Suprapubic skin (tissue), 4 donors: ENCODE data around the gene UQCR11. TPM values are rescaled to one million over a fixed set of nuclear protein-coding genes. Genes with fewer than 3 reads are reported as not detected.

Experiments
- DNase-seq, 2 donors: peaks; one replicate each; pipeline ENCODE4 v3.0.0-alpha.2; 2019; ENCODE audit warnings: low spot score in 2 of 2
- H3K27ac ChIP-seq: fragments of 200-600 bp; sonication (generic); one replicate; pipeline ENCODE4 v1.5.1; 2019
- H3K27me3 ChIP-seq: fragments of 200-600 bp; sonication (generic); one replicate; pipeline ENCODE4 v1.5.1; 2019
- H3K36me3 ChIP-seq: fragments of 200-600 bp; sonication (generic); one replicate; pipeline ENCODE4 v1.5.1; 2019
- H3K4me1 ChIP-seq: fragments of 200-600 bp; sonication (generic); one replicate; pipeline ENCODE4 v1.5.1; 2019
- H3K4me3 ChIP-seq: fragments of 200-600 bp; sonication (generic); one replicate; pipeline ENCODE4 v1.5.1; 2019; ENCODE audit warnings: mild to moderate bottlenecking
- H3K9me3 ChIP-seq: fragments of 200-600 bp; sonication (generic); one replicate; pipeline ENCODE4 v1.5.1; 2019
- EP300 ChIP-seq: sonication (generic); formaldehyde crosslinking; IDR thresholded peaks from one replicate; pipeline ENCODE4 v1.6.1; 2017; ENCODE audit warnings: antibody characterized with exemption
- POLR2A ChIP-seq, 2 donors: fragments of 450-650 bp; IDR thresholded peaks; one replicate each; pipeline ENCODE4 v1.6.1; 2017; ENCODE audit warnings: antibody characterized with exemption in 2 of 2, mild to moderate bottlenecking in 2 of 2, moderate library complexity in 2 of 2
- POLR2AphosphoS5 ChIP-seq, 3 donors: sonication (generic); formaldehyde crosslinking; IDR thresholded peaks; one replicate each; pipeline ENCODE4 v1.6.1; 2017; ENCODE audit warnings: antibody characterized with exemption in 3 of 3
- WGBS: methylation state at CpG from one replicate; pipeline ENCODE4 v1.1.5; 2018; 5-methylcytosine and 5-hydroxymethylcytosine counted together
- total RNA-seq, 4 donors: library from RNA; depleted of rRNA; stranded (reverse); fragments of >200 nt; gene quantifications; one replicate each; pipeline ENCODE4 v1.1.0, GENCODE V29; 2016
- TF ChIP-seq, protein P1 (sequence below), 2 donors: fragments of 200-600 bp in 1 of 2; fragments of 450-650 bp in 1 of 2; sonication (generic) in 1 of 2; IDR thresholded peaks; one replicate each; pipeline ENCODE4 v1.5.1; 2016 to 2019; ENCODE audit warnings: antibody characterized with exemption in 2 of 2, mild to moderate bottlenecking in 1 of 2, moderate library complexity in 1 of 2

The UQCR11 gene
- total RNA-seq, 4 donors from 2014 or later, result 33.4 to 73.1 (median 59.4) TPM

DNA sequence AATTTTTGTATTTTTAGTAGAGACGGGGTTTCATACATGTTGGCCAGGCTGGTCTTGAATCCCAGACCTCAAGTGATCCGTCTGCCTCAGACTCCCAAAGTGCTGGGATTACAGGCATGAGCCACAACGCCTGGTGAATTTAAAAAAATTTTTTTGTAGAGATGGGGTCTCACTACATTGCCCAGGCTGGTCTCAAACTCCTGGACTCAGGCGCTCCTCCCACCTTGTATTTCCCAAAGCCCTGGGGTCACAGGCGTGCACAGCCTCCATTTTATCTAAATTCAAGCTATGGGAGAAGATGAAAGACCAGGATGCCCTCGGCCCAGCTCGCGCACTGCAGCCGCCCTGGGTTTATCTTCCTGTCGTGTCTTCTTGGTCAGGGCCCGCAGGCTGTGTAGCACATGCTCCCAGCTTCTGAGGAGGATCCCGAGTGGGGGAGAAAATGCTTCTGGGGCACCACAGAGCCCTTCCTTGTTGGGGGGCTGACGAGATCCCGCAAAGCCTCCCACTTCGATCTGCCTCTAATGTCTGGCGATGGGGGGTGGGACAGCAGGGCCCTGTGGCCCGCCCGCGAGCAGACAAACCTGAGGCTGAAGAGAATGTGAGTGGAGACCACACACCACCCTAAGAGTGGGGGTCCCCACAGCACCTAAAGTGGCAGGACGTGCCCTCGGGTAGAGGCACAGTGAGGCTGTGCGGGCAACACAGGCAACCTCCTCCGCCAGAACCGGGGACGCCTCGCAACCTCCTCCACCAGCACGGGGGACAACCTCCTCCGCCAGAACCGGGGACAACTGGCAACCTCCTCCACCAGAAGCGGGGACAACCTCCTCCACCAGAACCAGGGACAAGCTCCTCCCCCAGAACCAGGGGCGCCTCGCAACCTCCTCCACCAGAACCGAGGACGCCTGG is 31.3 kb upstream of the UQCR11 start:
- Histone ChIP-seq H3K4me3 (no peak overlapping the region), H3K36me3 (peaks cover 66% of the 10 kb centered on the region), H3K4me1 (peaks cover 5% of the 10 kb centered on the region), H3K27ac (no peak overlapping the region), H3K9me3 (no peaks in the 10 kb centered on the region), H3K27me3 (no peaks in the 10 kb centered on the region)
- WGBS, result 95% methylated on average over 27 of the region's 34 CpGs
- no peak for DNase-seq
- TF ChIP-seq EP300 (no peak), POLR2AphosphoS5 (IDR thresholded peaks at IDR 0.05) (no peak), POLR2A (IDR thresholded peaks at IDR 0.05) (no peak)
- TF ChIP-seq, protein P1, sequence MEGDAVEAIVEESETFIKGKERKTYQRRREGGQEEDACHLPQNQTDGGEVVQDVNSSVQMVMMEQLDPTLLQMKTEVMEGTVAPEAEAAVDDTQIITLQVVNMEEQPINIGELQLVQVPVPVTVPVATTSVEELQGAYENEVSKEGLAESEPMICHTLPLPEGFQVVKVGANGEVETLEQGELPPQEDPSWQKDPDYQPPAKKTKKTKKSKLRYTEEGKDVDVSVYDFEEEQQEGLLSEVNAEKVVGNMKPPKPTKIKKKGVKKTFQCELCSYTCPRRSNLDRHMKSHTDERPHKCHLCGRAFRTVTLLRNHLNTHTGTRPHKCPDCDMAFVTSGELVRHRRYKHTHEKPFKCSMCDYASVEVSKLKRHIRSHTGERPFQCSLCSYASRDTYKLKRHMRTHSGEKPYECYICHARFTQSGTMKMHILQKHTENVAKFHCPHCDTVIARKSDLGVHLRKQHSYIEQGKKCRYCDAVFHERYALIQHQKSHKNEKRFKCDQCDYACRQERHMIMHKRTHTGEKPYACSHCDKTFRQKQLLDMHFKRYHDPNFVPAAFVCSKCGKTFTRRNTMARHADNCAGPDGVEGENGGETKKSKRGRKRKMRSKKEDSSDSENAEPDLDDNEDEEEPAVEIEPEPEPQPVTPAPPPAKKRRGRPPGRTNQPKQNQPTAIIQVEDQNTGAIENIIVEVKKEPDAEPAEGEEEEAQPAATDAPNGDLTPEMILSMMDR (IDR thresholded peaks at IDR 0.05), result no peak

DNA sequence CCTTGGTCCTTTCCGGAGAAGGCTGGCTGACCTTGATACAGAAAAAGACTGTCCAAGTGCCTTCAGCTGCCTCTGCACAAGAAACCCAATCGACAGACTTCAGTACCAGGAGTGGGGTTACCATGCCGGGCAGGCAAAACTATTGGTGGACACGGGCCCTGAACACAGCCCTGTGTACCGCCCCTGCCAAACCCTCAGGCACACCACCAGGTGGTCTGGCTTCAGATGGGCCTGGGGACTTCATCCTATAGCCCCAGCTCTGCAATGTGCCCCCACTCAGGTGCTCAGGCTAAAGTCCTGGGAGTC is 29.6 kb upstream of the UQCR11 start:
- H3K36me3 ChIP-seq, result peaks cover 70% of the 10 kb centered on the region
- TF ChIP-seq, protein P1 (IDR thresholded peaks at IDR 0.05), result no peak
- TF ChIP-seq POLR2A (IDR thresholded peaks at IDR 0.05) (no peak), POLR2AphosphoS5 (IDR thresholded peaks at IDR 0.05) (no peak), EP300 (no peak)
- H3K4me1 ChIP-seq, result peaks cover 5% of the 10 kb centered on the region
- H3K4me3 ChIP-seq, result no peak overlapping the region
- 100% methylated on average over 4 of the region's 5 CpGs for WGBS
- H3K27ac ChIP-seq, result no peak overlapping the region
- no peak for DNase-seq
- no peaks in the 10 kb centered on the region for H3K27me3 ChIP-seq
- H3K9me3 ChIP-seq, result no peaks in the 10 kb centered on the region

DNA sequence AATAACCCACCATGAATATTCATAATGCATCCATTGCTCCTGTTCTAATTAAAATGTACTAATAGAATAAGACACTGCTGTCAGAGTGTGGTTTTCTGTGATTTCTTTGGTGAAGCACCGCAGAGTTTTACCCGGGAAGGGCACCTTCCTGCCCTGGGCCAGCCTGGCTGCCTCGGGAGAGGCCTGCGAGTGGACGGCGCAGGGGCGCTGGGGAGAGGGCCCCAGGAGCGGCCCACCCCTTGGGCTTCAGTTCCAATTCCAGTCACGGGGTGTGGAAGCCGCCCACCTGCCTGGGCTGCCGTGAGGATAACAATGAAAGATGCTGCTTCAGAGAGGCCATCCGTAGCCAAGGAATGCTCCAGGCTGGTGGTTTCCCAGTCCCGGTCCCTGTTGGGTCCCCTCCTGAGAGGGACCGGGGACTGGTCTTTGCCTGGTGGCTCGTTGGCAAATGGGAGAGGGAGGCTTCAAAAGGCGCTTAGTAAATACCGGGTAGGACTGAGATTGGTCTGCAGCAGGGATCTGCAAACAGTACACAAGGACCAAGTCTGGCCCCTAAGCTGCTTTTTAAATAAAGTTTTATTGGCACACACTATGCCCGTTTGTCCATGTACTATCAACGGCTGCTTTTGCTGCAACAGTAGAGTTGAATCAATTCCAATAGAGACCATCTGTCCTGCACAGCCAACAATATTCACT is 29.1 kb upstream of the UQCR11 start:
- 89% methylated on average over 17 of the region's 19 CpGs for WGBS
- H3K27me3 ChIP-seq, result no peaks in the 10 kb centered on the region
- no peak for DNase-seq
- H3K27ac ChIP-seq, result no peak overlapping the region
- no peak overlapping the region for H3K4me3 ChIP-seq
- TF ChIP-seq POLR2AphosphoS5 (IDR thresholded peaks at IDR 0.05) (no peak), POLR2A (IDR thresholded peaks at IDR 0.05) (no peak), EP300 (no peak)
- TF ChIP-seq, protein P1 (IDR thresholded peaks at IDR 0.05), result no peak
- H3K36me3 ChIP-seq, result peaks cover 70% of the 10 kb centered on the region
- no peaks in the 10 kb centered on the region for H3K9me3 ChIP-seq
- H3K4me1 ChIP-seq, result peaks cover 5% of the 10 kb centered on the region

DNA sequence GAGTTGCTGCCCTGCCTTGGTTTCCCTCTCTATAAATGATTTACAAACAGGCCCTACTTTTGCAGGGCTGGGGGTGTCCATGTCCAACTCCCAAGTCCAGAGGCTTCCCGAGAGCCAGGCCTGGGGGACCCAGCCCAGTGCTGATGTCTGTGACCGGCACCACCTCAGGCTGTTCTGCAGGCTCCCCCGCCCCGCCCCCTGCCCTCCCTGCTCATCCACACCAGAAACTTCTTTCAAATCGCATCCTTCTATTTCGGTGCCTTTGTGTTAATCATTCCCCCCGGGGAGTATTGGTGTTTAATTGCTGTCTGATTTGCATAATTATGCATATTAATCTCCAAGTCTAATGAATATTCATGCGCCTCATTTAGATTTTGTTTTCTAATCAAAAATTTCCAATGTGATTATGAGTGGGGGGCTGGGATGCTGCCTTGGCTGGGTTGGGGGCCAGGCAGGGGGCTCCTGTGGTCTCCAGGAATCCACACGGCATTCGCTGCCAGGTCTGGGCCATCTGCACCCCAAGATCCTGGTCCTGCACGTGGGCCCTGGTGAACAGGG is 28.1 kb upstream of the UQCR11 start:
- H3K9me3 ChIP-seq, result no peaks in the 10 kb centered on the region
- H3K4me3 ChIP-seq, result no peak overlapping the region
- 84% methylated on average over 9 of the region's 11 CpGs for WGBS
- no peaks in the 10 kb centered on the region for H3K27me3 ChIP-seq
- H3K27ac ChIP-seq, result no peak overlapping the region
- TF ChIP-seq POLR2A (IDR thresholded peaks at IDR 0.05) (no peak), POLR2AphosphoS5 (IDR thresholded peaks at IDR 0.05) (no peak)
- DNase-seq, result no peak
- peaks cover 61% of the 10 kb centered on the region for H3K36me3 ChIP-seq
- peaks cover 5% of the 10 kb centered on the region for H3K4me1 ChIP-seq

DNA sequence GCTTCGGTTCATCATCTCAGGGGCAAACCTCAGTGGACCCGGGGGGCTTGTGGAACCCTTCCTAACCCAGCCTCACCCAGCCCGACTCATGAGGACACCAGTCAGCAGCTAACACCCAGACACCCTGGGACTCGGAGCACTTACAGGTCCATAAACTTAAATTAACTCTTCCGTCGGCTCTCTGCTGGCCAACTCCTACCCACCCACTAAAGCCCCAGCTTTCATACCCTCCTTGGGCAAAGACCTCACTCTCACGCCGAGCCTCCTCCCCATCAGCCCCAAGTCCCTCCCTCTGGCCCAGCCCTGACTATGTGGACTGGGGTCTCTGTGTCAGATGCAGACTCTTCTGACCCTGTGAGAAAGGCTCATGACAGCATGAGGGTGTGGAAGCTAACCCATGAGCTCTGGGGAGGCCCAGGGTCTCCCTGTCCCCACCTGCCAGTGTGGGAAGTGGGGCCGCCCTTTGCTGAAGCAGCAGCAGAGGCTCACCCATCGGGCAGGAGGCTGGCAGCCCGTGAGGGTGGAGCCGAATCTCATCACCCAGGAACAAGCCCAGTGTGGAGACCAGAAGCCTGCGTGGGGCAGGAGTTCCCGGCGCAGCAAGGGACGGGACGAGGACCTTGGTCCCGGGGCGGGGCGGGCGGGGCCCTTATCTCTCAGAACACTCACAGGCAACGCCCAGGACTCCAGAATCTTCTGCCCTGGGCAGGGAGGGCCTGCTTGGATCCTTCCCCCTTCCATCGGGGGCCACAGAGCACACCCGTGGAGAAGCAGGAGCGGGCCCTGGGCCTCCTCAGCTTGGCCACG is 27.4 kb upstream of the UQCR11 start:
- Histone ChIP-seq H3K27me3 (no peaks in the 10 kb centered on the region), H3K4me3 (no peak overlapping the region), H3K9me3 (no peaks in the 10 kb centered on the region), H3K36me3 (peaks cover 54% of the 10 kb centered on the region), H3K4me1 (peaks cover 5% of the 10 kb centered on the region), H3K27ac (no peak overlapping the region)
- DNase-seq, result no peak
- whole genome bisulfite sequencing, result 75% methylated on average over 10 of the region's 26 CpGs
- no peak for TF ChIP-seq POLR2A (IDR thresholded peaks at IDR 0.05)
- TF ChIP-seq, protein P1 (IDR thresholded peaks at IDR 0.05), result no peak
- no peak for TF ChIP-seq EP300
- no peak for TF ChIP-seq POLR2AphosphoS5 (IDR thresholded peaks at IDR 0.05)
